PC-9 (cell line): ENCODE results near the gene KATNAL1.

Experiments
- CTCF ChIP-seq: fragments of 200-600 bp; sonication (generic); conservative IDR thresholded peaks from 2 replicates; pipeline ENCODE4 v1.6.1; 2017; ENCODE audit warnings: mixed run types, antibody characterized with exemption, mild to moderate bottlenecking, moderate library complexity
- EZH2 ChIP-seq: fragments of 200-600 bp; sonication (generic); IDR thresholded peaks from 2 replicates; pipeline ENCODE4 v1.8.0; 2017; ENCODE audit warnings: antibody characterized with exemption, low read depth

GRCh38 chr13:30240608-30241007 lies 66.7 kb downstream of the KATNAL1 start:
- TF ChIP-seq CTCF: no peak
- TF ChIP-seq EZH2: no peak
